HG02938 (cell line): ENCODE results near the gene RHEB.

Experiments used
- ATAC-seq: cut with Tn5 transposase; IDR thresholded peaks from one replicate; pipeline ENCODE4 v1.9.1; 2021; ENCODE audit warnings: mild to moderate bottlenecking, moderate library complexity; ENCODE audit not compliant: unreplicated experiment

RHEB gene

DNA sequence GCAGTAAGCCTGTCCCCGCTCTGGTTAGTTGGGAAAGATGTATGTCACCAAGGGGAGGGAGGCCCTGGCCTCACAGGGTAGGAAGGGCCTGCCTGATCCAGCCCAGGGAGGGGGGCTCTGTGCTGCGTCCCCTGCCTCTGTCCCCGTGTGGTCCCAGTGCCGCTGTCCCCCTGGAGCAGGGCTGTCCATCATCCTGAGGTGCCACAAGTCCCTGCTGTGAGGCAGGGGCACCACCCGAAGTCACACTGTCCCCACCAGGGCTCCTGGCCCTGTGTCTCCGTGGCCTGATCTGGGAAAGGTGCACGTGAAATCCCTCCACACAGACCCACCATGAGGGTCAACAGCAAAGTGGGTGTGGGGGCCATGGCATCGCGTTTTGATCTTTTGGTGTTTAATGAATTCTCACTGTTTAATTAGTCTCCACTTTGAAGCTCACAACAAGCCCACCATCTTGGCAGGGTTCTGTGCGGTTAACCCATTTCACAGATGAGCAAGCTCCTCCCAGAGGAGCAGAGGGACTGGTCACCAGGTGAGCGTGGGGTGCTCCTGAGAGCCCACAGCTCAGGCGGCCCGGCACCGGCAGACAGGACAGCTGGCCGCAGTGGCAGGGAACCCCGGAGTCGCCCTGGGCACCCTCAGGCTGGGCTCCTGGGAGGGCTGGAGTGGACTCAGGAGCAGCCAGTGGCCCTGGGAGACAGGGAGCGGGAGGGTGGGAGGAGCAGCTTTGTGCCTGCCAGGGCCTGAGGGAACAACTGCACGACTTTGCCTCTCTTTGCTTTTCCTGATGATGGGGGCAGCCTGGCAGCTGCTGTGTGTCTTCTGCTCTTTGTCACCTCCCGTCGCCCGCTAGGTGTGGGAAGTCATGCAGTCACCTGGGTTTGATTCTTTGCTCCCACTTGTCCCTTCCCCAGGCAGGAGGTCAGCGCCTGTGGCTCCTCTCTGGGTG is 67.8 kb downstream of the RHEB start:
- ATAC-seq, result no peak

DNA sequence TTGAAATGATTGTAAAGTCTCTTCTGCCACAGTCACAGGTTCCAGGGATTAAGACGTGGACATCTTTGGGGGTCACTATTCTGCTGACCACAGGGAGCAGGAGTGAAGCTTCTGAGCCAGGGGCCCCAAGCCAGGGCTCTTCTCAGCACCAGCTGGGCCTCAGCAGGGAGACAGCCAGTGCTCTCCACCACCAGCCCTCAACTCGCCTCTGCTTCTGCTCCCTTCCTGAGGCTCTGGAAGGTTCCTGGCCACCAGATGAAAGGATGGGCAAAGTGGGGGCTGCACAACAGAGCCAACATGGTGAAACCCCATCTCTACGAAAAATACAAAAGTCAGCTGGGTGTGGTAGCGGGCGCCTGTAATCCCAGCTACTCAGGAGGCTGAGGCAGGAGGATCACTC is 68.5 kb downstream of the RHEB start:
- ATAC-seq, result no peak

DNA sequence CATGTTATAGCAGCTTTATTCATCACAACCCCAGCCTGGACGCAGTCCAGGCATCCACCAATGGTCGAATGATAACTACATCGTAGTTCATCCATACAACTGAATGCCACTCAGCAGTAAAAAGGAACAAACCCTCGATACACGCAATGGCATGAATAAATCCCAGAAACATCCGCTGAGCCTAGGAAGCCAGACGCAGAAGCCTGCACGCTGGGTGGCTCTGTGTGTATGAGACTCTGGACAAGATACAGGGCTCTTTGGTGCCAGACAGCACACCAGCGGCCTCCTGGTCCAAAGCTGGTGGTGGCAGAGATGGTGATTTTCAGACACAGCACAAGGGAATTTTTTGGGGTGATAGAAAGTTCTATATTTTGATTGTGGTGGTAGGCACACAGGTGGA is 69.7 kb downstream of the RHEB start:
- ATAC-seq, result no peak

DNA sequence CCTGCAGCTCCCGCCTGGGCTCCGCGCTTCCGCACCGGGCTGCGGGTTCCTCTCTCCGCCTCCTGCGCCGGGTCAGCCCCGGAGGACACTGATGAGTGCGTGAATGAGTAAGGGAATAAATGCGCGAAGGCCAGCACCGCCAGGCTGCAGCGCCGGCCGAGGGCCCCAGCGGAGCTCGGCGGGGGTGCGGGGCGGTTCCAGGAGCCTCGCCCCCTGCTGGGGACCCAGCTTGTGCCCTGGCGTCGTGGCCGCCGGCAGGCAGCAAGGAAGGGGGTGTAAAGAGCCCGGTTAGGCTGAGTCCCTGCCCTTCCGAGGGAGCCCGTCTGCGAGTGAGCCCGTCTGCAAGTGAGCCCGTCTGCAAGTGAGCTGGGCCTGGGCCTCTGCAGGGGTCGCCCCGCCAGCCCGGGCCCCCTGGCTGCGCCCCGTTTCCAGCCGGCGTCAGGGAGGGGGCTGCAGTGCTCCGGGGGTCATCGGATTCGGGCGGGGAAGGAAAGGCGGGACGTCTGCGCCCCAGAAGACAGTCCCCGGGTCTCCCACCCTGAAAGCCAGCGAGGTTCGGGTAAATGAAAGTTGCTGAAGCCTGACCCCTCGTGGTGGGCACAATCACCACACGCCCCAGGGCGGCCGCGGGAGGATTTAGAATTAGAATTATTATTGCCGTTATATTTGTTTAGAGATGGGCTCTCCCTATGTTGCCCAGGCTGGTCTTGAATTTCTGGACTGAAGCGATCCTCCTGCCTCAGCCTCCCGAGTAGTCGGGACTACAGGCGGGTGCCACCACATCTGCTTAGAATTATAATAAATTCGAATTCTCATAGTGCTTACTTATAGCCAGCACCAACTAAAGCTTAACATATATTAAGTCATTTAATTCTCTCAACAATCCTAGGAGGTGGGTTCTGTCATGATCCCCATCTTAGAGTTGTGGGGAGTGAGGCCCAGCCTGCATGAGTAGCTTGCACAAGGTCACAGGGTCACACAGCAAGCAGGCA is 71.1 kb downstream of the RHEB start:
- peak; percentile 70 for ATAC-seq

DNA sequence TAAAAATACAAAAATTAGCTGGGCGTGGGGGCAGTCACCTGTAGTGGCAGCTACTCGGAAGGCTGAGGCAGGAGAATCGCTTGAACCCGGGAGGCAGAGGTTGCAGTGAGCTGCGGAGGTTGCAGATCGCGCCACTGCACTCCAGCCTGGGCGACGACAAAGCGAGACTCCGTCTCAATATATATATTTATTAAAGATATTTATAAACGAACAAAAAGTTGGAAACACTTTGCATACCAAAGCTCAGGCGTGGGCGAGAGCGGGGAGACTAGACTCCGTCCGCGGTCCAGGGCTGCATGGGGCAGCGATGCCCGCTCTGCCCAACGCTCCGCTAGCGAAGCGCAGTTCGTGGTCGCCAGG is 71.8 kb downstream of the RHEB start:
- ATAC-seq, result no peak

DNA sequence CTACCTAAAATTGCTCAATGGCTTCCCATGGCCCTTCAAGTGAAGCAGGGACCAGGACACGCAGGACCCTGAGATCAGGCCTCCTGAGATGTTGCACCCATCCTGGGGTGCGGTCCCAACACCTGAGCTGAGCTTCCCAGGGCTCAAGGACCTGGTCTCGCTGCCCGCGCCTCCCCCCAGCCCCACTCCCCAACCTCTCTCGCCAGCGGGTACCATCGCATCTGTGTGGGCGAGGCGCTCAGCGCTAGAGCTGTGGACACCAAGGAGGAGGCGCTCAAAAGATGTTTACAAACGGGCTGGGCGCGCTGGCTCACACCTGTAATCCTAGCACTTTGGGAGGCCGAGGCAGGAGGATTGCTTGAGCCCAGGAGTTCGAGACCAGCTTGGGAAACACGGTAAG is 72.4 kb downstream of the RHEB start:
- no peak for ATAC-seq

DNA sequence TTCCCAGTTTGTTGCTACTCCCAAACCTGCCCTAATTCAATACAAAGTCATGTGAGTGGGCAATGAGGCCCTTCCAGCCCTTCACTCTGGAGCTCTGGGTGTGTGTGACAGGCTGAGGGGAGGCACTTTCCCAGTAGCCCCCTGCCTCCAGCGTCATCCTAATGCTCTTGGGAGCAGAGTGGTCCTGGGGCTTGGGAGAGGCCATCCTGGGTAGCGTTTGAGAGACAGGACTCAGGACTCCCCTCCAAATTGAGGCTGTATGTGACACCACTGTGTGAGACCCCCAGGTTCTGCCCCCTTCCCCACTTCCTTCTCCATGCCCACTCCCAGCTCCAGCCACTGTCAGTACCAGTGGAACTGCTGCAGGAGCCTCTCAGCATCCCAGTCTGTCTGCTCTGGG is 73.3 kb downstream of the RHEB start:
- ATAC-seq, result no peak

DNA sequence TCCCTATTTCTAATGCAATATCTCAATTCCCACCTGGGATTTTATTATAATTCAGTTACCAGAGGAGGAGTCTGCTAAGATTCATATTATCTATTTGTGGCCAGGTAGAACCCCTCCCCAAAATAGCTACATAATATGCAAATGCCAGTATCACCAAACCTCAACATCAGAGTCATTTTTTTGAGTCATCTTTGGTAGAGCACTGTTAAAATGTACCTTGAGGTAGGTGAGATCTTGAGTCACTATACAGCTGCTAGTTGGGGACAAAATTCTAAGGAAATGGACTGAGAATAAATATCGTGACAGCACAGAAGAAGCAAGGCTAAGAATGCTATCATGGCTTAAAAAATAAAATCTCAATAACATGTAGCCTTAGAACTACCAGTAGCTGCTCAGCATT is 75.1 kb downstream of the RHEB start:
- no peak for ATAC-seq

DNA sequence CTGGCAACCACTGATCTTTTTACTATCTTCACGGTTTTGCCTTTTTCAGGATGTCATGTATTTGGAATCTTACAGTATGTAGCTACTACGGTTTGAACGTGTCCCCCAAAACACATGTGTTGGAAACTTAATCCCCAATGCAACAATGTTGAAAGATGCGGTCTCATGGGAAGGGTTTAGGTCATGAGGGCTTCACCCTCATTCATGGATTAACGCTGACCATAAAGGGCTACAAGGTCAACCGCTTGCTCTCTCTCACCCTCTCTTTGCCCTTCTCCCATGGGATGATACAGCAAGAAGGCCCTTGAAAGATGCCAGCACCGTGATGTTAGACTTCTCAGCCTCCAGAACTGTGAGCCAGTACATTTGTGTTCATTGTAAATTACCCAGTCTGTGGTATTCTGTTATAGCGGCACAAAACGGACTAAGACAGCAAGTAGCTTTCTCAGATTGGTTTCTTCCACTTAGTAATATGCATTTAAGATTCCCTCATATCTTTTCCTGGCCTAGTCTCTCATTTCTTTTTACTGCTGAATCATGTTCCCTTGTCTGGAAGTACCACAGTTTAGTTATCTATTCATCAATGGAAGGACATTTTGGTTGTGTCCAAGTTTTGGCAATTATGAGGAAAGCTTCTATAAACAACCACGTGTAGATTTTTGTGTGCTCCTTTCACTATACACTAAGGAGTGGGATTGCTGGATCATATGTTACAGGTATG is 76.8 kb downstream of the RHEB start:
- ATAC-seq, result no peak

DNA sequence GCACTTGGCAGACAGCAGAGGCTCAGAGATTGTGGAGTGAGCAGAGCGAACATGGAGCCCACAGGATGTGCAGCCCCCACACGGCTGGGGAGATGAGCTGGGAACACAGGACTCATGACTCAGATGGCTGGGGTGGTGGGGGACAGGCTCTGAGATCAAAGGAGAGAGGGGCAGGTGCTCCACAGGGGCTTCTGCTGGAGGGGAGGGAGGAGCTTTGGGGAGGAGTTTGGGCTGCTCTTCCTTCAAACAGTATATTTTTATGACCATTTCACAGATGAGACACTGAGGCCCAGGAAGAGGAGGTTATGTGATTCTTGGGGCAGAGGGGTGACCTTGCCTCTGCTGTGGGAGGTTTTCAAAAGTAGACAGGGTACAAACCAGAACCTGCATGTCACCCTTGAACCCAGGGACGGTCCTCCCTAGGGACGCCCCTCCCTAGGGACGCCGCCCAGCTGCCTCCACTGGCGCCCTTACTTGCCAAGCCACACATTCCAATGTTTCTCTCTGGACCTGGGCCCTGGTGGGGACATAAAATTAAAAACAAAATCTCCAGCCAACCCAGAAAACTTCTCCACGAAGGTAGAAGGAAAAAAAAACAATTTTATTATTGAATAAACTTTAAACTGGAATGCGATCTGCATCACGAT is 78.8 kb downstream of the RHEB start:
- no peak for ATAC-seq

DNA sequence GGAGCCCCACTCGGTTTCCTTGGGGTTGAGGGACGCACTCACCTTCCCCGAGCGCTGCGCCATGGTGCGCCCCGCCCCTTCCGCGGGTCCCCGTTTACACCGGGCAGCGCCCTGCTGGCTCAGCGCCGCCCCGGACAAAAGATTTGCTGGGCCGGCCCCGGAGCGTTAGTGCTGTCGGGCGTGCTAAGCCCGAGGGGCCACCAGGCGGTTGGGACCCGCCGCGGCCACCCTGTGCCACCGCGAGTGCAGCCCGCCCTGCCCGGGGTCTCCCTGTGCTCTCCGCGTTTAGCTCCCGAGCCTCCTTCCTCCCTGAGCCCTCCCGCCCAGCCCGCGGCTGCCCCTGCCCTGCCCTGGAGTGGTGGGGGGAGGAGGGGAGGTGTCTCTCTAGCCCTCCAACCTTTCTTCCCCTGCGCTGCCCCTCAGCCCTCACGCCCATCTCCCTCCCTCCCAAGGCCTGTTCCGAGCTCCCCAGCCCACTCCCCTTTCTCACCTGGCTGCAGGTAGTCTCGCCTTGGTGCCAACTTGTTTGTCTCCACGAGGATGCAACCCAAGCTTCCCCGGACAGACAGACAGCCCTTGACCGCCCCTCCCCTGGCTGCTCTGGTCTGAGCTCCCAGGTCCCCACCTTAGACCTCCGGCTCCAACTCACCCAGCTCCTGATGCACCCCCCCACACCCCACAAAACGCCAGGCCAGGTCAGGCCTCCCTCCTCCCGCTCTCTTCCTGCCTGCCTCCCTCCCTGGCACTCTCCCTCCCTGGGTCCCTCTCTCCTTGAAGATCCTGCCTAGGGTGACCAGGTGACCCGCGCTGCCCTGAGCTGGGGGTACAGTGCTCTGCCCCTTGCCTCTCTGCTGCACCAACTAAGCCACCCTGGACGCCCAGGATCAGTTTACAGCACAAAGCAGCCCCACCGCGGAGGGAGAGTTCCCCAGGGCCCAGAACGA is 79.6 kb downstream of the RHEB start, which contains the start of gene CRYGN:
Gene CRYGN, minus strand, starts transcription at position 287 of the 944 bp plus-strand sequence. Its CDS starts 224 bp downstream, at position 63.
- no peak for ATAC-seq

DNA sequence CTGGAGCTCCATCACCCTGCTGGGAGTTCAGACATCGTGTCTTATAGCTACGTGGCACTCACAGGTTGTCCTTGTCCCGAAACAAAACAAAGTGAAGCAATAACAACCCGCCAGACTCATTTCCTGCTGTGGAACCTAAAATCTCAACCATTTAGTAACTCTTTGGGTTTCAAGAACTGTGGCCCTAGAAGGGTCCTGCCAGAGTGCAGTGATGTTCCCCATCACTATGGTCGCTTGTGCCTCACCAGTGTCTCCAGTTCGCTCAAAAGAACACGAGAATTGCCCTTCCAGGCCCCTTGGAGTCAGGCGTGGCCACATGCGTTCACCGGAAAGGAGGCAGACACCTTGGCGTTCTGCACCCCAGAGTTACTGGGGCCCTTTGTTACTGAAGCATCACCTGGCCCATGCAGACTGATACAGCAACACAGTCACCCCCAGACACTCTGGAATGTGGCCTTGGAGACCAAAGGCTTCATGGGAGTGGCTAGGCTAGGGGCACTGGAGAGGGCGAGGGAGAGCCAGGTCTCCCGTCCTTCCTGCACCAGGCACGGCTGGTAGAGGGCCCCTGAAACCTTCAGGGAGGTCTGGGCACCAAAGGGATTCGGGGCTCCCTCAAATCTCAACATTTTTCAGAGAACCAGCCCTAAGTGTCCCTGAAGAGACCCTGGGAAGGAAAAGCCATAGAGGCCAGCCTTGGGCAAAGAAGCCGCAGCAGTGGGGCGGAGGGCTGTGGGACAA is 80.7 kb downstream of the RHEB start:
- ATAC-seq, result no peak

DNA sequence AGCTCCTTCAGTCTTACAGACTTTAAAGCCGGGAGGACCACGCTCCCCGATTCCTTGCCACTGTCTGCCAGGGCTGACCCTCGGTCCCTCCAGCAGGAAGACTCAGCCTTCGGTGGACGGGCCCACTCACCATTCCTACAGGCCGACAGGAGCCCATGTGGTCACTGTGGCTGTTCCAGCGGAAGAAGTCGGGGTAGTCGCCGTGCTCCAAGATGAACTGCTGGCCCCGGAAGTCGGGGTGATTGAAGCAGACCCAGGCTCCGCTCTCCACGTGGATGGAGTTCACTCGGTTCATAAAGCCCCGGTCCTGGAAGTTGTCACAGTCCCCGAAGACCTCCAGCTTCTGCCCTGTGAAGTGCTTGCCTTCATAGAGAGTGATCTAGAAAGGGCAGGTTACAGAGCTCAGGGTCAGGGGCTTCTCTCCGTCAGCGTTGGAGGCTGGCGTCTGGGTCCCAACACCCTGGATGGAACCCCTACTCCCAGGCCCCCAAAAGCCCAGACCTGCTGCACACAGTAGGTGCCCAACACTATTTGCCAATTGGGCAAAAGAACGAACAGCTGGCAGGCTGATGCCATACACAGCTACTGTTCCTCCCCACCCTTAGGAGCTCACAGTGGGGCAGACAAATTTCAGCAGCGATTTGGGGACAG is 81.7 kb downstream of the RHEB start:
- no peak for ATAC-seq

DNA sequence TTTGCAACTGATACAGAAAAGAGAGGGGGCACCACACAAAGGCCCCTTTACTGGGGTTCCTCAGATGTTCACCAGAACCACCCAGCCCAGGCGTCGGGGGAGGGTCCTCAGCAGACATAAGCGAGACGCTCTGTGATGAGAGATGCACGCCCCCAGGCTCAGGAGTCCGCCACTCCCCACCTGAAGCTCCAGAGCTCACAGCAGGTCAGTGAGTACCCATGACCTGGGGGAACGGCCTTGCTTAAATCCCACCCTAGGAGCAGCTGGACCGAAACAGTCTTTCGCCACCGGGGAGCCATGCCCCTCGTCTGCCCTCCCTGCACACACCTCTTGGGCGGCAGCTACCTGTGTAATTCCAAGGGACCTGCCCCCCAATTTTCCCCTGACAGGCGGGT is 82.5 kb downstream of the RHEB start:
- ATAC-seq, result no peak

DNA sequence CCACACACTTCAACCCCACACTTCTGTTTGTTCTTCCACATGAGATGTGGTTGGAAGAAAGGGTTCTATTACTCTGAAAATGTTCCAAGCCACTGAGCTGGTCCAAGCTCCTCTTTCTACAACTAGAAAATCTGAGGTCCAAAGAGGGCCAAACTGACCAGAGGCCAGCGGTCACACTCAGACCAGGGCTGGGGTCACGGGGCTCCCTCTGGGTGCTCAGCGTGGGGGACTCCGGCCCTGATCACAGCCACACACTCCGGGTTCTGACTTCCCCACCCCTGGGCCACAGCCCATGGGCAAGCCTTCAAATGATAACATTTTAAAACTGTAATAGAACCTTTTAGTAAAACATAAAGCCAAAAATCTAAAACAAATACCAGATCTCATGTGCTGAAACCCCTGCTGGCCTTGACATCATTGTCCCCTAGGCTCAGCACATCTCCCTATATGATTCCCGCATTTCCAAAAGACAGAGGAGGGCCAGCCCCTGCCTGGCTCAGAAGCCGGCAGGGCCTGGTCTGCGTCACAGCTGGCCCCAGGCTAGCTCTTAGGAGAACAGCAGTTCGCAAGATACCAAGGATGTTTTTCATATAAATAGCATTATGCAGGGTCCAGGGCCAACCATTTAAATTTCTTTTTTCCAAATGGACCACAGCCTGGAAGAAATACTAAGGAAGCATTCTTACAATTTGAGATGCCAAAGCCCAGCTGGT is 83.1 kb downstream of the RHEB start:
- no peak for ATAC-seq

DNA sequence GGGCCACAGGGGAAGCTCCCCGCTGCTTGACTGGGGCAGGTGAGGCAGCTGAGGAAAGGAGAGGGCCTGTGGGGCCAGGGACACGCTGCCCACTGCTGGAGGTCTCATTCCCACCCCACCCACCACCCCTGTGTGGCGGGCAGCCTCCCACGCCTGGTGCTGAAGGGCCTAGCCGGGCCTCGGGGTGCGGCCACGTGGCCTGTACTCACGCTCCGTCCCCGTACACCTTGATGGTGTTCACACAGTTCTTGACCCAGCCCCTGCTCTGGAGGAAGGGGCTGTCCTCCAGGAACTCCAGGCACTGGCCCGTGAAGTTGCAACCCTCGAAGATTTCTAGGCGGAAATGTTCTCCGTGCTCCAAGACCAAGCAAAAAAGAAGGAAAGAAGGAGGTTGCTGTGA is 83.7 kb downstream of the RHEB start:
- no peak for ATAC-seq

DNA sequence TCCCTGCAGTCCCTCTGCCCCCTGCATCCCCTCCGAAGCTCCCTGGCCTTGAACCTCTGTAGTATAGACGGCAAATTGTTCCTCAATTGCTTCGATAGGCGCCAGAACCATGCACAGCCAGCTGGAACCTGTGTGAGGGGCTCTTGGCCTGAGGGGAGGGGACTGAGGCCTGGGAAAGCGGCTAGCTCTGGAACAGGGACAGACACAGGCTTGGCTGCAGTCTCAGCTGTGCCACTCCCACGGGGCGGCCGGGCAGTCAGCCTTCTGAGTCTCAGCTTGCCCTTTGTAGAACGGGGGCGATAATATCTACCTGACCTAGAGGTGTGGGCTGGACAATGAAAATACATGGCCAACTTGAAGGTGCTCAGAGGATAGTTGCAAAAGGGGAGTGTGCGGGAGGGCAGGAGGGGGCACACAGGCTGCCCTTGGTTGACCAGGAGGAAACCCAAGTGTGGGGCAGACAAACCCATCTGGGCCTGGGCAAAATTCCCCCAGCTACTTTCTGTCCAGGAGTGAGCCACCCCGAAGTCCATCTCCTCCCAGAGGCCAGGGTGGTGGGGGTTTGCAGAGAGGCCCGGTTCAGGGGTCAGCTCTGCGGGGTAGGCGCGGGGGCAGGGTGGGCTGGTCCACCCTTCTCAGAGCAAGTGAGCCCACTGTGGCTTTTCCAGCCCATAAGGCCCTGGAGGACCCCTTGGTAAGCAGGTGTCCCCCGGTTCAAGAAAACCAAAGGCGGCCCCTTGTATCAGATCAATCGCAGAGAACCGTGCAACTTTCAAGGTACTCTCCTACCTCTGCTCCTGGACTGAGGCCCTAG is 84.4 kb downstream of the RHEB start:
- ATAC-seq, result no peak
